H9 (cell line): ENCODE results near the gene CYP19A1. TPM values are rescaled to one million over a fixed set of nuclear protein-coding genes. Genes with fewer than 3 reads are reported as not detected.

Experiments used
- DNase-seq: peaks from one replicate; pipeline ENCODE4 v3.0.0-alpha.2; 2017
- H2AFZ ChIP-seq: one replicate; pipeline ENCODE4 v1.6.1; 2013; ENCODE audit warnings: mild to moderate bottlenecking, low read length, control low read depth, moderate library complexity
- H2AK5ac ChIP-seq: 2 replicates; pipeline ENCODE4 v1.6.1; 2013; ENCODE audit warnings: low read length, control low read depth, mixed read lengths; ENCODE audit not compliant: insufficient read length
- H2BK120ac ChIP-seq: one replicate; pipeline ENCODE4 v1.6.1; 2013; ENCODE audit warnings: low read depth, mild to moderate bottlenecking, low read length, control low read depth, inconsistent platforms; ENCODE audit not compliant: poor library complexity, severe bottlenecking
- H2BK12ac ChIP-seq: 2 replicates; pipeline ENCODE4 v1.6.1; 2013; ENCODE audit warnings: low read length, control low read depth, mixed read lengths, low read depth; ENCODE audit not compliant: insufficient read length
- H2BK15ac ChIP-seq: 2 replicates; pipeline ENCODE4 v1.6.1; 2013; ENCODE audit warnings: low read depth, low read length, control low read depth
- H2BK20ac ChIP-seq: one replicate; pipeline ENCODE4 v1.6.1; 2013; ENCODE audit warnings: low read depth, mild to moderate bottlenecking, low read length, control low read depth, inconsistent platforms; ENCODE audit not compliant: poor library complexity, severe bottlenecking
- H2BK5ac ChIP-seq: 2 replicates; pipeline ENCODE4 v1.6.1; 2013; ENCODE audit warnings: low read length, control low read depth, mixed read lengths; ENCODE audit not compliant: insufficient read length
- H3K14ac ChIP-seq: 2 replicates; pipeline ENCODE4 v1.6.1; 2013; ENCODE audit warnings: low read length, control low read depth; ENCODE audit not compliant: insufficient read depth
- H3K18ac ChIP-seq: 2 replicates; pipeline ENCODE4 v1.6.1; 2013; ENCODE audit warnings: low read depth, mild to moderate bottlenecking, mixed read lengths, low read length, control low read depth; ENCODE audit not compliant: insufficient read length
- H3K23ac ChIP-seq: 2 replicates; pipeline ENCODE4 v1.6.1; 2013; ENCODE audit warnings: low read length, control low read depth, mixed read lengths, low read depth; ENCODE audit not compliant: insufficient read length
- H3K23me2 ChIP-seq: 2 replicates; pipeline ENCODE4 v1.6.1; 2013; ENCODE audit warnings: low read depth, mild to moderate bottlenecking, mixed read lengths, low read length, control low read depth; ENCODE audit not compliant: insufficient read length, poor library complexity, severe bottlenecking
- H3K27ac ChIP-seq: 2 replicates; pipeline ENCODE4 v1.5.1; 2013; ENCODE audit warnings: low read length, control low read depth, mixed read lengths, low read depth; ENCODE audit not compliant: insufficient read length
- H3K27me3 ChIP-seq: 2 replicates; pipeline ENCODE4 v1.6.1; 2013; ENCODE audit warnings: low read length, control low read depth, inconsistent platforms; ENCODE audit not compliant: insufficient read depth
- H3K4ac ChIP-seq: 2 replicates; pipeline ENCODE4 v1.6.1; 2013; ENCODE audit warnings: low read depth, mild to moderate bottlenecking, control low read depth, inconsistent platforms, low read length, moderate library complexity
- H3K4me1 ChIP-seq: 2 replicates; pipeline ENCODE4 v1.6.1; 2013; ENCODE audit warnings: low read length, control low read depth, inconsistent platforms; ENCODE audit not compliant: insufficient read depth
- H3K4me2 ChIP-seq: 2 replicates; pipeline ENCODE4 v1.6.1; 2013; ENCODE audit warnings: low read length, control low read depth, mixed read lengths; ENCODE audit not compliant: insufficient read length, insufficient read depth
- H3K56ac ChIP-seq: 2 replicates; pipeline ENCODE4 v1.6.1; 2013; ENCODE audit warnings: low read depth, mild to moderate bottlenecking, mixed read lengths, low read length, control low read depth; ENCODE audit not compliant: insufficient read length
- H3K79me1 ChIP-seq: 2 replicates; pipeline ENCODE4 v1.6.1; 2013; ENCODE audit warnings: low read depth, mild to moderate bottlenecking, moderate library complexity, low read length, control low read depth, inconsistent platforms; ENCODE audit not compliant: insufficient read depth, poor library complexity, severe bottlenecking
- H3K79me2 ChIP-seq: 2 replicates; pipeline ENCODE4 v1.6.1; 2013; ENCODE audit warnings: low read length, control low read depth, inconsistent platforms; ENCODE audit not compliant: insufficient read depth
- H3K9ac ChIP-seq: 2 replicates; pipeline ENCODE4 v1.6.1; 2013; ENCODE audit warnings: low read length, control low read depth, mixed read lengths; ENCODE audit not compliant: insufficient read length; ENCODE audit errors: extremely low read depth
- H3K9me3 ChIP-seq: one replicate; pipeline ENCODE4 v1.6.1; 2013; ENCODE audit warnings: low read depth, low read length, inconsistent platforms; ENCODE audit not compliant: control insufficient read depth
- H3T11ph ChIP-seq: one replicate; pipeline ENCODE4 v1.6.1; 2013; ENCODE audit warnings: mild to moderate bottlenecking, low read length, control low read depth, inconsistent platforms
- H4K20me1 ChIP-seq: one replicate; pipeline ENCODE4 v1.6.1; 2013; ENCODE audit not compliant: control insufficient read depth, insufficient read length, insufficient read depth
- H4K5ac ChIP-seq: 2 replicates; pipeline ENCODE4 v1.6.1; 2013; ENCODE audit warnings: low read depth, mild to moderate bottlenecking, mixed read lengths, low read length, control low read depth; ENCODE audit not compliant: insufficient read length
- H4K8ac ChIP-seq: replicated peaks from 2 replicates; pipeline ENCODE4 v1.6.1; 2013; ENCODE audit warnings: low read length, control low read depth, mixed read lengths, low read depth; ENCODE audit not compliant: insufficient read length
- H4K91ac ChIP-seq: 2 replicates; pipeline ENCODE4 v1.6.1; 2013; ENCODE audit warnings: low read depth, mild to moderate bottlenecking, moderate library complexity, mixed read lengths, low read length, control low read depth; ENCODE audit not compliant: insufficient read length
- H3K27ac Mint-ChIP-seq, 3 experiments: 2 replicates in 2 of 3; 3 replicates in 1 of 3; pipeline ENCODE4 v1.8.0; 2020 to 2021; ENCODE audit warnings: mixed read lengths in 3 of 3, mild to moderate bottlenecking in 1 of 3, moderate library complexity in 1 of 3
- H3K27me3 Mint-ChIP-seq: 2 replicates; pipeline ENCODE4 v1.8.0; 2021; ENCODE audit warnings: low read depth, mild to moderate bottlenecking, moderate library complexity, mixed read lengths
- H3K36me3 Mint-ChIP-seq, 3 experiments: 2 replicates in 2 of 3; 3 replicates in 1 of 3; pipeline ENCODE4 v1.8.0; 2020 to 2021; ENCODE audit warnings: low read depth in 3 of 3, mixed read lengths in 3 of 3; ENCODE audit not compliant: insufficient read depth in 1 of 3
- H3K4me1 Mint-ChIP-seq, 2 experiments: 2 replicates each; pipeline ENCODE4 v1.8.0; 2020; ENCODE audit warnings: mixed read lengths in 2 of 2
- H3K4me3 Mint-ChIP-seq, 2 experiments: 2 replicates in 1 of 2; 3 replicates in 1 of 2; pipeline ENCODE4 v1.8.0; 2020 to 2021; ENCODE audit warnings: mild to moderate bottlenecking in 2 of 2, mixed read lengths in 2 of 2, moderate library complexity in 1 of 2
- H3K9me3 Mint-ChIP-seq, 2 experiments: 2 replicates in 1 of 2; 3 replicates in 1 of 2; pipeline ENCODE4 v1.8.0; 2020; ENCODE audit warnings: mild to moderate bottlenecking in 2 of 2, mixed read lengths in 2 of 2, moderate library complexity in 1 of 2
- CTCF ChIP-seq: fragments of 200-600 bp; sonication (generic); conservative IDR thresholded peaks from 3 replicates; pipeline ENCODE4 v1.8.0; 2021; ENCODE audit warnings: antibody characterized with exemption, mild to moderate bottlenecking
- WGBS: extraction: QIAGEN DNeasy Blood & Tissue Kit; methylation state at CpG from one replicate; pipeline ENCODE4 v1.1.7; 2013; ENCODE audit warnings: missing lambda C conversion rate, low lambda C conversion rate, mixed read lengths; ENCODE audit not compliant: insufficient read length; ENCODE audit errors: extremely low coverage; 5-methylcytosine and 5-hydroxymethylcytosine counted together
- total RNA-seq: library from RNA; stranded (reverse); gene quantifications from 2 replicates; pipeline ENCODE4 v1.2.1, GENCODE V29; 2021

The CYP19A1 gene
- total RNA-seq, 1 experiment from 2014 or later, result not detected

DNA sequence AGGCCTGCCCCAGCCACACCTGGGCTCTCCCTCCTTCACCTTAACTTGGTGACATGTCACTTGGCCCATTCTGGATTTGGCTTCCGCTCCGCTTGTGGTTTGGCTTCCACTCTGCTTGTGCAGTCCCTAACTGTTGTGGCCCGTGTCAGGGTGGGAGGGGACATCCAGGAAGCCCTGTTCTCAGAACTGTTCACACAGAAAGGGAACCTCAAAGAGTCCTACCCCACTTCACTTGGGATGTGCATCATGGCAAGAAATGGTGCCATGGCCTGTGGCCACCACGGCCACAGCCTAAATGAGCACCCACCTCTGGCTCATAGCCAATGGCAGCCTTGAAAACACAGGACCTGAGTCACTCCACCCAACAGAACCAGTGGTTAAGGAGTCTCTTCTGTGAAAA lies 63.4 kb downstream of the CYP19A1 start:
- DNase-seq, result no peak
- H3K4me2 ChIP-seq, result no peak overlapping the region
- no peaks in the 10 kb centered on the region for H3K23me2 ChIP-seq
- Mint-ChIP-seq H3K4me3 (no peak overlapping the region), H3K27ac (no peak overlapping the region), H3K9me3 (no peaks in the 10 kb centered on the region), H3K4me1 (peaks cover 0 to 2% of the 10 kb centered on the region in 2 experiments; a peak in 1 of 4 replicates), H3K36me3 (no peaks in the 10 kb centered on the region), H3K27me3 (no peaks in the 10 kb centered on the region; the same call in 1 of the 2 replicates)
- H3T11ph ChIP-seq, result no peak overlapping the region
- no peak overlapping the region for H2BK12ac ChIP-seq
- H3K4me1 ChIP-seq, result no peaks in the 10 kb centered on the region
- H3K56ac ChIP-seq, result no peak overlapping the region
- no peaks in the 10 kb centered on the region for H4K20me1 ChIP-seq
- no peak overlapping the region for H3K23ac ChIP-seq
- no peaks in the 10 kb centered on the region for H3K9me3 ChIP-seq
- no peak overlapping the region for H2AFZ ChIP-seq
- H4K5ac ChIP-seq, result no peak overlapping the region
- no peak overlapping the region; the same call in 1 of the 2 replicates for H3K14ac ChIP-seq
- no peak overlapping the region for H3K4ac ChIP-seq
- H3K79me2 ChIP-seq, result no peaks in the 10 kb centered on the region
- H2BK20ac ChIP-seq, result no peak overlapping the region
- no peak overlapping the region for H2AK5ac ChIP-seq
- no peak overlapping the region for H2BK15ac ChIP-seq
- H4K8ac ChIP-seq, result no peak overlapping the region
- H3K27me3 ChIP-seq, result no peaks in the 10 kb centered on the region
- no peak overlapping the region for H3K9ac ChIP-seq
- H4K91ac ChIP-seq, result no peak overlapping the region
- H3K18ac ChIP-seq, result no peak overlapping the region
- TF ChIP-seq CTCF, result no peak
- no CpG with 5 or more reads among the region's 4 CpGs for WGBS
- no peak overlapping the region for H2BK120ac ChIP-seq
- H3K79me1 ChIP-seq, result no peaks in the 10 kb centered on the region
- H3K27ac ChIP-seq, result no peak overlapping the region
- no peak overlapping the region for H2BK5ac ChIP-seq
